ENCODE measurements around the gene EPS8L3.
"Not testable (repeated sequence)": the region's sequence is repeated elsewhere in the genome, so short reads cannot be mapped to it uniquely, and the experiment has no call there.

EPS8L3 gene

GRCh38 chr1:109714661-109715372 lies 48.9 kb downstream of the EPS8L3 start:
- TF ChIP-seq CTCF (IDR thresholded peaks at IDR 0.05; ENCODE audit: low read depth, low read length), result no peak
- H3K4me3 ChIP-seq (ENCODE audit: low read depth, low read length), result no peak overlapping the region

- no peak overlapping the region for H3K4me3 ChIP-seq (ENCODE audit: low read depth, low read length)
- no peak for TF ChIP-seq CTCF (IDR thresholded peaks at IDR 0.05; ENCODE audit: low read depth, low read length)
Observed at GRCh38 chr1:109713636-109714035, 50.1 kb downstream of the EPS8L3 start.

GRCh38 chr1:109712321-109712864 lies 51.3 kb downstream of the EPS8L3 start:
- TF ChIP-seq CTCF (IDR thresholded peaks at IDR 0.05; ENCODE audit: low read depth, low read length), result no peak
- peak overlapping the region; percentile 46 for H3K4me3 ChIP-seq (ENCODE audit: low read depth, low read length)

GRCh38 chr1:109711593-109712320 lies 52.0 kb downstream of the EPS8L3 start, which contains the start of gene GSTM5:
TSS of gene GSTM5 (plus strand) at chr1:109712251. CDS start at chr1:109712313, 62 bp downstream.
- peak within 1 kb of the TSS; percentile 46 for H3K4me3 ChIP-seq (ENCODE audit: low read depth, low read length)

GRCh38 chr1:109709822-109710221 lies 53.9 kb downstream of the EPS8L3 start:
- H3K4me3 ChIP-seq (ENCODE audit: low read depth, low read length), result not testable (repeated sequence)

- not testable (repeated sequence) for H3K4me3 ChIP-seq (ENCODE audit: low read depth, low read length)
Observed at GRCh38 chr1:109708949-109709348, 54.8 kb downstream of the EPS8L3 start.

GRCh38 chr1:109705411-109705810 lies 58.3 kb downstream of the EPS8L3 start:
- no peak for TF ChIP-seq CTCF (IDR thresholded peaks at IDR 0.05; ENCODE audit: low read depth, low read length)
- no peak overlapping the region for H3K4me3 ChIP-seq (ENCODE audit: low read depth, low read length)

GRCh38 chr1:109704173-109704572 lies 59.5 kb downstream of the EPS8L3 start:
- TF ChIP-seq CTCF (IDR thresholded peaks at IDR 0.05; ENCODE audit: low read depth, low read length), result no peak
- H3K4me3 ChIP-seq (ENCODE audit: low read depth, low read length), result no peak overlapping the region

- not testable (repeated sequence) for H3K4me3 ChIP-seq (ENCODE audit: low read depth, low read length)
Observed at GRCh38 chr1:109702940-109703339, 60.8 kb downstream of the EPS8L3 start.

Measured in WI38 (cell line).